ENCODE data around the gene HSF4. TPM values are rescaled to one million over a fixed set of nuclear protein-coding genes. Genes with fewer than 3 reads are reported as not detected.
"Not testable (repeated sequence)": the region's sequence is repeated elsewhere in the genome, so short reads cannot be mapped to it uniquely, and the experiment has no call there.

Gene HSF4
- total RNA-seq, 1 donor from 2014 or later = 5.5 TPM

- H3K4me3 ChIP-seq (ENCODE audit: low read depth, low read length) = no peak overlapping the region
- DNase-seq (ENCODE audit: low read depth) = no peak
- no peak for TF ChIP-seq CTCF (IDR thresholded peaks at IDR 0.05; ENCODE audit: insufficient read depth, low read length, poor library complexity, severe bottlenecking)
Measured at GRCh38 chr16:67120025-67120424, 44.5 kb upstream of the HSF4 start.

GRCh38 chr16:67122799-67123198 lies 41.7 kb upstream of the HSF4 start:
- not testable (repeated sequence) for H3K4me3 ChIP-seq (ENCODE audit: low read depth, low read length); DNase-seq (ENCODE audit: low read depth); H3K36me3 ChIP-seq (ENCODE audit: control insufficient read depth, insufficient read depth, low read length); H3K27me3 ChIP-seq (ENCODE audit: control insufficient read depth, insufficient read depth, low read length)

More at GRCh38 chr16:67120025-67120424, 44.5 kb upstream of the HSF4 start:
- no peaks in the 10 kb centered on the region for H3K27me3 ChIP-seq (ENCODE audit: control insufficient read depth, insufficient read depth, low read length)
- no peaks in the 10 kb centered on the region for H3K36me3 ChIP-seq (ENCODE audit: control insufficient read depth, insufficient read depth, low read length)

GRCh38 chr16:67128417-67128816 lies 36.1 kb upstream of the HSF4 start:
- DNase-seq (ENCODE audit: low read depth) = no peak
- Histone ChIP-seq H3K36me3 (ENCODE audit: control insufficient read depth, insufficient read depth, low read length) (no peaks in the 10 kb centered on the region), H3K4me3 (ENCODE audit: low read depth, low read length) (no peak overlapping the region), H3K27me3 (ENCODE audit: control insufficient read depth, insufficient read depth, low read length) (no peaks in the 10 kb centered on the region)
- TF ChIP-seq CTCF (IDR thresholded peaks at IDR 0.05; ENCODE audit: insufficient read depth, low read length, poor library complexity, severe bottlenecking) = no peak

GRCh38 chr16:67128887-67129286 lies 35.7 kb upstream of the HSF4 start:
- Histone ChIP-seq H3K4me3 (ENCODE audit: low read depth, low read length) (no peak overlapping the region), H3K27me3 (ENCODE audit: control insufficient read depth, insufficient read depth, low read length) (no peaks in the 10 kb centered on the region), H3K36me3 (ENCODE audit: control insufficient read depth, insufficient read depth, low read length) (no peaks in the 10 kb centered on the region)
- no peak for DNase-seq (ENCODE audit: low read depth)
- no peak for TF ChIP-seq CTCF (IDR thresholded peaks at IDR 0.05; ENCODE audit: insufficient read depth, low read length, poor library complexity, severe bottlenecking)

- DNase-seq (ENCODE audit: low read depth) = no peak
- TF ChIP-seq CTCF (IDR thresholded peaks at IDR 0.05; ENCODE audit: insufficient read depth, low read length, poor library complexity, severe bottlenecking) = no peak
- no peak overlapping the region for H3K4me3 ChIP-seq (ENCODE audit: low read depth, low read length)
- H3K36me3 ChIP-seq (ENCODE audit: control insufficient read depth, insufficient read depth, low read length) = no peaks in the 10 kb centered on the region
- H3K27me3 ChIP-seq (ENCODE audit: control insufficient read depth, insufficient read depth, low read length) = no peaks in the 10 kb centered on the region
Measured at GRCh38 chr16:67129422-67129821, 35.1 kb upstream of the HSF4 start.

GRCh38 chr16:67137605-67138004 lies 26.9 kb upstream of the HSF4 start:
- Histone ChIP-seq H3K36me3 (ENCODE audit: control insufficient read depth, insufficient read depth, low read length) (no peaks in the 10 kb centered on the region), H3K4me3 (ENCODE audit: low read depth, low read length) (no peak overlapping the region), H3K27me3 (ENCODE audit: control insufficient read depth, insufficient read depth, low read length) (no peaks in the 10 kb centered on the region)
- no peak for DNase-seq (ENCODE audit: low read depth)
- no peak for TF ChIP-seq CTCF (IDR thresholded peaks at IDR 0.05; ENCODE audit: insufficient read depth, low read length, poor library complexity, severe bottlenecking)
